DND-41 (cell line): ENCODE measurements around the gene SPACA7.

Experiments
- ATAC-seq: fragments of 200-7000 bp; cut with Tn5 transposase; 3 replicates; pipeline ENCODE4 v1.9.1; 2021; ENCODE audit warnings: low read depth; ENCODE audit not compliant: insufficient read depth
- DNase-seq: peaks from one replicate; pipeline ENCODE4 v3.0.0-alpha.2; 2020
- H2AFZ ChIP-seq: 2 replicates; pipeline ENCODE4 v1.6.0; 2012; ENCODE audit warnings: low read depth, low read length
- H3K27ac ChIP-seq: 2 replicates; pipeline ENCODE4 v1.5.1; 2012; ENCODE audit warnings: low read length, inconsistent platforms
- H3K27me3 ChIP-seq: fragments of 200-600 bp; sonication (generic); 2 replicates; pipeline ENCODE4 v1.6.0; 2012; ENCODE audit warnings: low read length, mild to moderate bottlenecking, inconsistent platforms; ENCODE audit not compliant: insufficient read depth, poor library complexity
- H3K36me3 ChIP-seq: 2 replicates; pipeline ENCODE4 v1.5.1; 2012; ENCODE audit warnings: low read length, inconsistent platforms; ENCODE audit not compliant: insufficient read depth
- H3K4me1 ChIP-seq: 2 replicates; pipeline ENCODE4 v1.5.1; 2012; ENCODE audit warnings: mild to moderate bottlenecking, low read length; ENCODE audit not compliant: insufficient read depth
- H3K4me2 ChIP-seq: 2 replicates; pipeline ENCODE4 v1.6.0; 2012; ENCODE audit warnings: mild to moderate bottlenecking, moderate library complexity, low read length, inconsistent platforms; ENCODE audit not compliant: insufficient read depth
- H3K4me3 ChIP-seq, 2 experiments: fragments of 200-600 bp in 1 of 2; shearing (Covaris generic) in 1 of 2; 2 replicates each; pipeline ENCODE4 v1.5.1; 2012 to 2016; ENCODE audit warnings: inconsistent platforms in 2 of 2, low read length in 2 of 2, mild to moderate bottlenecking in 2 of 2, low read depth in 1 of 2, moderate library complexity in 1 of 2
- H3K79me2 ChIP-seq: 2 replicates; pipeline ENCODE4 v1.6.0; 2012; ENCODE audit warnings: low read length, inconsistent platforms; ENCODE audit not compliant: insufficient read depth
- H3K9ac ChIP-seq: 2 replicates; pipeline ENCODE4 v1.6.0; 2012; ENCODE audit warnings: low read depth, mild to moderate bottlenecking, inconsistent platforms, low read length, moderate library complexity
- H3K9me3 ChIP-seq: 2 replicates; pipeline ENCODE4 v1.5.1; 2012; ENCODE audit warnings: low read length, moderate library complexity, mild to moderate bottlenecking, inconsistent platforms; ENCODE audit not compliant: insufficient read depth, severe bottlenecking
- H4K20me1 ChIP-seq: 2 replicates; pipeline ENCODE4 v1.6.0; 2012; ENCODE audit warnings: low read length; ENCODE audit not compliant: insufficient read depth
- CTCF ChIP-seq: IDR thresholded peaks from 2 replicates; pipeline ENCODE4 v1.5.1; 2012; ENCODE audit warnings: borderline replicate concordance, low read length, moderate library complexity, mild to moderate bottlenecking; ENCODE audit not compliant: poor library complexity, severe bottlenecking; ENCODE audit errors: extremely low read depth
- EZH2 ChIP-seq: IDR thresholded peaks from 3 replicates; pipeline ENCODE4 v1.6.1; 2012; ENCODE audit warnings: borderline replicate concordance, low read depth, mild to moderate bottlenecking, moderate library complexity, low read length, inconsistent platforms; ENCODE audit not compliant: severe bottlenecking

The SPACA7 gene

GRCh38 chr13:112474869-112475268, 98.7 kb downstream of the SPACA7 start:
- H3K36me3 ChIP-seq = no peaks in the 10 kb centered on the region
- no peak overlapping the region for H3K9ac ChIP-seq
- H3K4me1 ChIP-seq = no peaks in the 10 kb centered on the region
- H3K4me2 ChIP-seq = no peak overlapping the region
- no peak overlapping the region for H2AFZ ChIP-seq
- no peaks in the 10 kb centered on the region for H3K27me3 ChIP-seq
- no peaks in the 10 kb centered on the region for H4K20me1 ChIP-seq
- ATAC-seq = no peak
- H3K4me3 ChIP-seq = no peak overlapping the region
- TF ChIP-seq CTCF (no peak), EZH2 (no peak)
- H3K27ac ChIP-seq = no peak overlapping the region
- H3K9me3 ChIP-seq = no peaks in the 10 kb centered on the region
- H3K79me2 ChIP-seq = no peaks in the 10 kb centered on the region
- no peak for DNase-seq

- Histone ChIP-seq H3K4me2 (no peak overlapping the region), H3K4me3 (no peak overlapping the region), H3K36me3 (no peaks in the 10 kb centered on the region), H3K27ac (no peak overlapping the region), H3K9me3 (no peaks in the 10 kb centered on the region), H3K4me1 (no peaks in the 10 kb centered on the region), H4K20me1 (no peaks in the 10 kb centered on the region), H3K27me3 (no peaks in the 10 kb centered on the region), H3K9ac (no peak overlapping the region), H3K79me2 (no peaks in the 10 kb centered on the region), H2AFZ (no peak overlapping the region)
- TF ChIP-seq EZH2 (no peak), CTCF (no peak)
- ATAC-seq (no peak), DNase-seq (no peak)
Measured at GRCh38 chr13:112475889-112476288, 99.7 kb downstream of the SPACA7 start.

- no peak for ATAC-seq
- H3K79me2 ChIP-seq = no peaks in the 10 kb centered on the region
Measured at GRCh38 chr13:112477070-112477619, 101.0 kb downstream of the SPACA7 start.

More at GRCh38 chr13:112477070-112477619, 101.0 kb downstream of the SPACA7 start:
- H3K9me3 ChIP-seq = no peaks in the 10 kb centered on the region
- no peaks in the 10 kb centered on the region for H3K27me3 ChIP-seq
- no peak overlapping the region for H3K27ac ChIP-seq
- no peaks in the 10 kb centered on the region for H3K36me3 ChIP-seq
- no peak overlapping the region for H3K4me3 ChIP-seq
- H3K4me1 ChIP-seq = no peaks in the 10 kb centered on the region
- H4K20me1 ChIP-seq = no peaks in the 10 kb centered on the region
- no peak overlapping the region for H2AFZ ChIP-seq
- no peak overlapping the region for H3K9ac ChIP-seq
- H3K4me2 ChIP-seq = no peak overlapping the region
- TF ChIP-seq EZH2 (no peak), CTCF (no peak)
- no peak for DNase-seq
